Fibroblast of skin of left biceps (primary cell): Measurements from ENCODE around the gene ITPRID2.

Experiments
- DNase-seq, 2 experiments: peaks; one replicate each; pipeline ENCODE4 v3.0.0-alpha.2; 2013; ENCODE audit warnings: low read depth in 2 of 2

Gene ITPRID2

DNA sequence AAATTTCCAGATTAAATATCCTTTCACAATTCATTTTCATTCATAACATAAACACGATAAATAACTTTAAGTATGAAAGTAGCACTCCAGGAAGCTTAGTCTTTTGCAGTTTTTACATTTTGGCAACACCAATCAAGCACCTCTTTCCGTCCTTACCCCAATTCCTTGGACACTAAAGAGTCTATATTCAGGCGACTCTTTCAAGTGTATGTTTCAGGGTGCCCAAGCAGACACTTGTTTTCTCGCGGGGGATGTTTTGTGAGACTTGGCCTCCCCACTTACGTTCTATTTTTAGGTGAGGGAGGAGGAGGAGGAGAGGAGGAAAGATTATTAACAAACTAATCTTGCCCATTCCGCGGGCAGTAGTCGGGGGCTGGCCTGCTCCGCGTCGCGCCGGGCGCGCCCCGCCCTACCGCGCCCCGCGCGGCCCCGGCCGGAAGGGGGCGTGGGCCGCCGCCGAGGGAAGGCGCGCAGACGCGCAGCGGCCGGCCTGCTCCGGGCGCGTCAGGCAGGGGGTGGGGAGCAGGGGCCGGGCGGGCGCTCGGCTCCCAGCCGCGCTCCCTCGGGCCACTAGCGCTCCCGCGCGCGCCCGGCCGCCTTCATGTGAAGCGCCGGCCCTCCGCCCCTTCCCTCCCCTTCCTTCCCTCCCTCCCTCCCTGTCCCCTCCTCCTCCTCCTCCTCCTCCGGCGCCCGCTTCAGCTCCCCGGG lies at the start of gene ITPRID2:
Gene ITPRID2, plus strand, starts transcription at position 473 of the 708 bp plus-strand sequence. CDS start 337 bp downstream, outside the sequence.
- peak; percentile 52 to 61 for DNase-seq

DNA sequence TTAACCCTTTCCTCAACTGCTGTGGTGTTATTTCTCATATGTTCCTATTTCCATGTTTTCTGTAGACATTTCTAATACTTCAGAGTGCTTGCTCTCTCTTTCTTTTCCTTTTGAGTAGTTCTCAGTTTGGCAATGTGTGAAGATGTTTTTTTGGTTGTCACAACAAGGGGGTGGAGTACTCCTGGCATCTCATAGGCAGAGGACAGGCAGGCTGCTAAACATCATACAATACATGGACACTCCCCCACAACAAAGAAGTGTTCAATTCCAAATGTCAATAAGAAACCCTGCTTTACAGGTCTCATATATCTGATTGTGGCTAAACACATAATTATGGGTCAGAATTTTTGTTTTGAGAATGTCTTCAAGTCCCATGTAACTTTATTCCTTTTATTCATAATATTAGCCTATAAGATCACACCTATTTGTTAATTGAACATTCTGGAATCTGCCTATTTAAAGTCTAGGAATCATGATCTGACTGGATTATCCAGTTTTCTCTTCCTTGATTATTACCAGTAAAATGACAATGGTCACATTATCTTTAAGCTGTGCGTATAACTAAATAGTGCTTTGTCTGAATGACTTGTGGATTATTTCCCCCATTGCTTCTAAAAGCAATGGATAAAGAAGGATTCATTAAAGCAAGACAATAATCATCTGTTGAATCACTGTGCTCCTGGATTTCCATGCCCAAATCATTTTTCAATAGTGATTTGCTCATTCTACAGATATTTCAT lies 46.8 kb upstream of the ITPRID2 start:
- DNase-seq = no peak

DNA sequence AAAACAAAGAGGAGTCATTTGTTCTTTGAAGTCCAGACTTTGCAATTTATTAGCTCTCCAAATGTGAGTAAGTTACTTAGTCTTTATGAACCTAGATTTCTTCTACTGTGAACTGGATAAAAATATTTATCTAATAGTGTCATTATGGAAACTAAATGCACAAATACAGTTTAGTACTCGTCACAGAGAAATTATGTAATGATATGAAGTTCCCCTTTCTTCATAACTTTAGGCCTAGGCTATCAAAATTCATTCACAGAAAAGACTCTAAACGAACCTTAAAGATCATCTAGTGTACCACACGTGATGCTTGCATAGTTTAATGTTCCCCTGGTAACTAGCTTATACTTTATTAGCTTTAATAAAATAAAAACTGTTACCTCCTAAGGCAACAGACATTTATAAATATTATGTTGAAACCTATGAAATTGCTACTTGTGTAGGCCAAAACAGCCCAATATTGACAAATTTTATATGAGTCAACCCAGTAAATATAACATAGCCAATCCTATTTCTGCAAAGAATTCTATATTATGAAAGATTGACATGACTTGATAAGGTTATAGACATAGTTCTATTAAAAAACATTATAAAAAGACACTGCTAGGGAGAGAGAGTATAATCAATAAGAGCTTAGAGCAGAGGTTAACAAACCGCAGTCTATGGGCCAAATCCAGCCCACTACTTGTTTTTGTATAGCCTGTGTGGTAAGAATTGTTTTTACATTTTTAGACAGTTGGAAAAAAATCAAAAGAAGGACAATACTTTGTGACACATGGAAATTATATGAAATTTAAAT lies 44.9 kb upstream of the ITPRID2 start:
- no peak for DNase-seq

DNA sequence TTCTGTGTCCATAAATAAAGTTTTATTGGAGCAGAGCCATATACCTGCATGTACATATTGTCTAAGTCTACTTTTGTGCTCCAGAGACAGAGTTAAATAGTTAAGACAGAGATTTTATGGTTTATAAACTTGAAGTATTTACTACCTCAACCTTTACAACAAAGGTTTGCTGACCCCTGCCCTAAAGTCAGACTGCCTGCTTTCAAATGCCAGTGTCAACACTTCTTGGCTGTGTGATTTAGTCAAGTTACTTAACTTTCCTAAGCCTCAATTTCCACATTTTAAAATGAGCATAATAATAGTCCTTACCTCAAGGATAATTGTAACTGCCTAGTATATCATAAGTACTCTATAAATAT lies 44.4 kb upstream of the ITPRID2 start:
- DNase-seq = no peak

DNA sequence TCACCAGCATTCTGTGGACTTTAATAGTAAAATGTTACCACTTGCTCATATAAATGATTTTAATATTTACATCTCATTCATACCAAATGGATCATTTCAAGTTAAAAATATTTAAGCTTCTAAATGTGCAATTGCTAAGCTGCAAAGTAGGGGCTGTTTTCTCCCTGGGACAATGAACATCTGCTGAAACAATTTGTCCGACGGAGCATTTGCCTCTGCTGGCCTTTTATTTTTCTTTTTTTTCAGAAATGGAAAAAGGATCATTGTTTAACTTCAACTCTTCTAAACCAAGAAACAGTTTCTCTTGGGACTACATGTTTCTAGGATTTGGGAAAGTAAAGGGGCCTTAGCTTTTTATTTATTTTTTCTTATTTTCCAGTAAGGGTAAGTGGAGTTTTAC lies 43.8 kb upstream of the ITPRID2 start:
- no peak for DNase-seq

DNA sequence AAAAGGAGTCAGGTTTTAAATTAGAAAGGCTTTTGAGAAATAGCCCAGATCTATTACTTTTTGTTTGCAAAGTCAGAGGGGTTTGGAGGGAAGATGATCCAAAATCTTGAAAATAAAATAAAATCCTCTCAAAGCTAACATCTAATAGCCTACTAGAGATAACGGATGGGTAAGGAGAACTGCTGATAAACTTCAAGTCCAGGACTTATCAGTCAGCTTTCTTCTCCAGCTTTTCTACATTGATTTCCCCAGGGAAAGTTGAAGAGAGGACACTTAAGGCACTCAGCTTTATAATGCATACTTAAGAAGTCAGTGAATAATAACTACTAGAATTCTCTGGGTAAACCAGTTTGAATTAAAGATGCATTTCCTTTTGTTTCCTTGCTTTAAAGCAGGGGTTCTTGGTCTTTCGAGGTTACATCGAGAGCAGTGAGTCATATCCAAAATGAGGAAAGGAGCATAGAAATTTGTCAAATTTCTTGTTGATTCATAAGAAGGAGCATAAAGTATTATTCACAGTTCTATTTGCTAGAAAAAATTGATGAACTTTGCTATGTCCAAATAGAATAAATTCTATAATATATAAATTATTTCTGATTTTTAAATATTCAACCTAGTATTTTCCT lies 43.2 kb upstream of the ITPRID2 start:
- no peak for DNase-seq

DNA sequence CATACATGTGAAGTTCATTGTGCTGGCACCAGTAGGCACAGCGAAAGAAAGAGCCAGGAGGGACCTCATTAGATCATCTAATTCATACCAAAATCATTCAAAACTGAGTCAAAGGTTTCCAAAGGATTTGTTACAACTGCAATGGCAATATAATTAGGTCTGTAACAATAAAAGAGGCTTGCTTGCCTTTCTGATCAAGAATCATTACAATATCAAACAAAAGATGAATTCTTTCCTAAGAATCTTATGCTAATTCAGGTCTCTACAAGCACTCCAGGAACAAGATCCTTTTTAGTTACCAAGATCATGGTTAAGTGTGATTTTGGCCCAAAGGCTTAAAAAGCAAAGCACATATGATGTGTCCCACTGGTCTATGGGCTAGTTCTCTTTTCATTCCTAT lies 41.9 kb upstream of the ITPRID2 start:
- DNase-seq = no peak

DNA sequence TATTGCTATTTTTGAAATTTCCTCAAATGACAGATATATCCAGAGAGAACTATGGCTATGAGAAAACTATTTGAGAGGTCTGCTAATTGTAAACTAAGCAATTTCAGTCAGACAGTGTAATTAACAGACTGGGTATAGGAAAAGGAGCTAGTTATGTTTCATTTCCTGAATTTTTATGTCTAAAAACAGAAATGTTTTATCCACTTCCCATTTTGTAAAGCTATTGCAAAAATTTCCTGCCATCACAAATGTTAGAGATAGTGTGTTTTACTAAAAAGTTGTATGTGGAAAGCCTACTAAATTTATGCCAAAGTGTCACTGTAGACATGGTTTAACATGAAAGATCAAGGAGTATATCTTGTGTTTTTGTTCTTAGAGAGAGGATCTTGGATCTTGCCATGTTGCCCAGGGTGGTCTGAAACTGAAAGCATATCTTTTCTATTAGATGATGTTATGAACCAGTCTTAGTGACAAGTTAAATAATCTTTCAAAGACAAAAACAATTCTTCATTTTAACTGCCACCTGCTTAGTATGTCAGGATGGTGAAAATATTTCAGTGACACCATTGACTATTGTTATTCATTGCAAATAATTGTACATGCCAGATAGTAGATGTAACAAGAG lies 40.5 kb upstream of the ITPRID2 start:
- no peak for DNase-seq

DNA sequence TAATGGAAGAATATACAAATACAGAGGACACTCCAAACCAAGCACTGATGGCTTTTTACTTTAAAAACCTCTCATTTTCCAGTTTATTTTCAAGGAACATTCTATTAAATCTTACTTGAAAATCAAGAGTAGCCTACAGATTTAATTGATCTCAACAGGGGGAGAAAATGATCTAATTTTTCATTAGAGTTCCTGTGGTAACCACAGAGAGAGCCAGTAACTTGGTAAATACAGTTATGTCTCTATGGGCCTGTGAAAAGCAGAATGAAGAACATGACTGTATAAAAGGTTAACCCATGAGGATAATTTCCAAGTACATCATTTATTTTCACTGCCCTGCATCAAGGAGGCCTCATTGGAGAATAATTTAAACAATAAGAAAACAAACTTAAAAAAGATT lies 39.8 kb upstream of the ITPRID2 start:
- DNase-seq = no peak

DNA sequence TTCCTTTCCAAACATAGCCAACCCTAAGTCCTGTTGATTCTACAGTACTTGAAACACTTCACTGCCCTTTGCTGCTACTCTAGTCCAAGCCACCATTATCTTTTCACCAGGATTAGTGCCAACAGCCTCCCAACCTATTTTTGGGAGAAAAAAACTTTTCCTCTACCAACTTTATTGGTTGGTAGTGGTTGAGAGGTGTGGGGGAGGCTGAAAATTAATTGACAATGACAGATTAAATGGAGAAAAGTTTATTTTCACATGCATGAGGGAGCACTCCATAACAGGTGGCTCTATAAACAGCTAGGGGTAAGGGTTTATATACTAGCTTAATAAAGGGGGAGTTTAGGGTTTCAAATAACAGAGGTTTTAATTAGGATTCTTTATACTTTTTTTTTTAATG lies 37.8 kb upstream of the ITPRID2 start:
- no peak for DNase-seq

DNA sequence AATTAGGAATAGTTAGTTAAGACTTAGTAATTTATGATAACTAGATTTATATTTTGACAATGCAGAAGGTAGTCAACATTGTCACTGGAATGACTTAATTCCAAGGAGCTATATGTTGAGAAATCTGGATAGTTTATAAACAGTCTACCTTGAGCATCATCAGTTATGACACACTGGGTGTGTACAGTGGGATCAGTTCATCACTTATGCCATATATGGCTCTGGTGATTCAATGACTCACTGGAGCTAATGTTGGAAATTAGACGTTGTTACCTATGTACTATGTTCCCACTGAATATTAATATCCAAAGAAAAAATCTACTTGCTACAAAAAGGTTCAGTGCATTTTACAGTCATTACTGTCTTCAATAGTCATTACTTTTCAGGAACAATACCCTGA lies 34.0 kb upstream of the ITPRID2 start:
- no peak for DNase-seq

DNA sequence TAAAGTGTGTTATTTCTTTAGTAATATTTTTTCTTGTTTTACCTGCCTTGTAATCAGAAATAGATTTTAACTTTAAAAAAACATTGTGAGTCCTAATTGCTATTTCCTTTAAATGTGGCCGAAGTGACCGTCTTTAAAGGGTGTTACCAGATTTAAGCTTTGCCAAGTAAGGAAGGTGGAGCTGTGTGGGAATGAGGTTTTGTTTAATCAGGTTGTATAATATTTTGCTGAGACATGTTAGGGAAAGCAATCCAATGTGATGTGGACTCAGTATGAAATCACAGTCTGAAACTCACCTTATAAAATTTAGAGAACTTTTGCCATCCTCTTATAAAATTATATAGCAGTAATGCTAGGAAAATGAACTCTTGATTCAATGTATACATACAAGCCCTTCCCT lies 32.9 kb upstream of the ITPRID2 start:
- DNase-seq = no peak

DNA sequence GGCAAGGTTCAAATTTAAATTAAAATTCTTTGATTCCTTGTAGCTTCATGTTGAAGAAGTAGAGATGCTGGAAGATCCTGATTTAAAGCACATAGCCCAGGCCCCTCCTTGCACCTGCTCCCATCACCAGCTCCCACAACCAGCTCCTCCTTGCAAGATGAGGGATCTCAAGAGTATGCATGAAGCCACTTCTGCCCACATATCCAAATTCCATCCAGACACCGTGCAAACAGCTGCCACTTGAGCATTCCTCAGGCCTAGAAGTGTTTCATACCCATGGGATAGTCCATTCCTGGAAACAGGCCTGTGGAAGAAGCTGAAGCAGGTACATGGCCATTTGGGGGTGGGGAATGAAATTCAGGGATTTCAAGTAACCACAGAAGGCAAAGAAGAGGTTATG lies 32.4 kb upstream of the ITPRID2 start:
- no peak for DNase-seq

DNA sequence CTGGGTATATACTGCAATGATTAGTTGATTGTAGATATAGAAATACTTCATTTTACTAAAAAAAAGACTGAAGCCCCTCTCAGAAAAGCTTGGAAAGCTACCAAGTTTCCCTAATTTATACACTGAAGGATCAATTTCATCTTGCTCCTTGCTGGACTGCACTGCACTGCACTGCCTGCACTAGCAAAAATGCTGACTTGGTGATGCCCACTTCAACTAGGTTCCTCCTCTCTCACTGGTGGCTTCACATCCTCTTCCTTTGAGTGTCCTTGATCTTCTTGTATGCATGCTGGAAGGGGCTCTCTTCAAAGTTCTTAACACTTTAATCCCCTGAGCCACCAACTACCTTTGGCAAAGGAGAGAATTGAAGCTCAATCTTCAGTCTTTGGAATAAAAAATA lies 31.7 kb upstream of the ITPRID2 start:
- no peak for DNase-seq

DNA sequence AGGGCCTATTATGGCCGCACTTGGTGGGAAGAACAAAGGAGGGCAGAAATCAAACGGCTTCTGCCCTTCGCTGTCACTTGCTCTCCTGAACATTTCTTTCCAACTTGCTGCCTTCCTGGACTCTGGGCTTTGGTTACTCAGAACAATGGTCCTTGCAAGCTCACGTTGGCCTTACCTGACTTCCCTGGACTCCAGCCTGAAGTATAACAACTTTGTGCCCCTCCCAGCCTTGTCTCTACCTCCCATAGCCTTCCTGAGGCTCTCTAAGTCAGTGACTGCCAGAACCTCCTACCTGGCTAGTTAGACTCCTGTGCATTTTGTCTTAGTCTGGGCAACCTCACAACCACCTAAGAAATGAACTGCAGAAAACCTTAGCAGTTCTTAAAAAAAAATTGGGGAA lies 30.2 kb upstream of the ITPRID2 start:
- no peak for DNase-seq

DNA sequence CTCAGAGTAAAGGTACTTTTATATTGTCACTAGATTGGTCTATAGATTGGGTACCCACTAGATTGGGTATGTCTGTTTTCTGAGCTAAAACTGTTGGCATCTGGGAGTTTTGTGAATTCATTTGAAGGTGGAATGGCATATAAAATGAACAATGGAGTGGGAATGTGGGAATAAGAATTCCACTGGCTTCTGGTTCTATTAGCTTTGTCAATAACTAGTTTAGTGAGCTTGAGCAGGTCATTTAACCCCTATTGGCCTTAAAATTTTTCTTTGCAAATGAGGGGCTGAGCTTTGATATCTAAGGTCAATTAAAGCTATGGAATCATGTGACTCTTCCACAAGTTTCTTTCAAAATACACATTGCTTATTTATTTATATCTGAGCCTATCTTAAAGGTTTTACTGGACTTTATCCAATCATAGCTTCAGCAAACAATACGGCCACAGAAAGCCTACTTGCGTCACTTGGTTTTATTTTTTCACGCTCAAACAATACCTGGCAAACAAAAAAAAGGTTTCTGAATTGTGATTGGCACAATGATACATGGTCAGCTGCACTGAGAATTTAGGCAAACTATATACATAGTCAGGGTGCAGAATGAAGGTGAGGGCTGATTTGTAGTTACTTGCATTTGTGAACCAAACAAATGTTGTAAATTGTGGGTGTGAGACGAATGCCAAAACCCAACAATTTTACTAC lies 28.8 kb upstream of the ITPRID2 start:
- no peak for DNase-seq

DNA sequence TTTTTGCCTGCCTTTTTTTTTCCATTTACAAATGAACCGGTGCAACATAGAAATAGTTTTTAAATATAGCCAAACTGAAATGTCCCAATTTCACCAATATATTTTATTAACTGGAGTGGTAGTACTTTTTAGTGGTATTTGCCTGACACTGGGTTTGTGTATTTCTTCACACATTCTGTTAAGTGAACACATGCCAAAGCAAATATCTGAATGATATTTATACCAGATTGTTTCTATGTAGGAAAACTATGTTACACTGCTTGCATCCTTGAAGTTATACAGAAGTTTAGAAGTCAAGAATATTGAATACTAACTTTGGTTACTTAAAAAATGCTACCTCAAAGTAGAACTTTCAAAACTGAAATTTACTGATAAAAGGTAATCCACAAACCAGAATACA lies 19.4 kb upstream of the ITPRID2 start:
- DNase-seq = no peak

DNA sequence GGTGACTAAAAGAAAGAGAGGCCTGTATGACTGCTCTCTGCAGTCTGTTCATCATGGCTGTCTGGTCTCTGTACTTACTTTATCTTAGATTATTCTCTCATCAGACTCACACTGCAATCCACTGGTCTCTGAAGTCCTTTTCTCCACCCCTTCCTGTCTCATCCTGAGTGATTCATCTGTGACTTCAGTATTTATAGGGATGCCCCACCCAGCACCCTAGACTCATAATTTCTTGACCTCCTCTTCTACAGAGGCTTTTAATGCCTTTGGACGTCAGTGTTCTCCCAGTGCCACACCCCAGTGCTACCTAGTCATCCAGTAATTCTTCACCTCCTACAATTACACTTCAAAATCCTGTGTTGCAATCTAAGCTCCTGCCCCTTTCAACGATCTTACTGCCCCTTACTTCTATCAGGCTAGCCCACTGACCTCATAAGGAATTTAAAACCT lies 14.9 kb upstream of the ITPRID2 start:
- DNase-seq = no peak

DNA sequence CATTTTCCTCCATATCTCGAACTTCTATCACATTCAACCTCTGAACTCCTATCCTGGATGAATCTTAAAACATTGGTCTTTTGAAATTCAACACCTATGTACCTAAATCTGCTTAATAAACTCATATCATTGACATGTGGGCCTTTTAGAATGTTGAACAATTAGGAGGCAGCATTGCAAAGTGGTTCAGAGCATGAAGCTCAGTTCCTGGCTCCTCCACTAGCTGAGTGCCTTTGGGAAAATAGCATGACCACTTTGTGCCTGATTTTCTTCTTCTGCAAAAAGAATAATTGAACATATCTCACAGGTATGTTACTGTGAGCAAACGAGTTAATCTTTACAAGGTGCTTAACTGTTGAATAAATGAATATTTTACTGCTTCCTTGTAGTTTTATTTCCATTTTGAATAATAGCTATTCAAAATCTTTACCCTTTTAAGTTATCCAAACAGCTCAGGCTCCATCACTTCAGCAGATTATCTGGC lies 14.3 kb upstream of the ITPRID2 start:
- DNase-seq = no peak

DNA sequence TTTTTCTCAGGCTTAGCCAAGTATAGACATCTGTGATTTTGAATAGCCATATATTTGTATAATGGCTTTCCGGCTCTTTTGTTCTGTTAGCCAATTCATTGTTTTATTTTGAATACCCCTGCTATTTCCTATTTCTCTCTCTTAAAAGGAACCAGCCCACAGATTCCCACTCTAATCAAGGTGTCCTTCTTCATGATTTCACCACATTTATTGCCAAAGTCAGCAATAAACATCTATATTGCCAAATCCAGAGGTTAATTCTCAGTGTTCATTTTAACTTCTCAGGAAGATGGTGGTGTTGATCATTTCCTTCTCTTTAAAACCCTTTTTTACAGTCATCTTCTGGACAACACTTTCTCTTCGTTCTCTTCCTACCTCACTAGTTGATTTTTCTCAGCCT lies 13.1 kb upstream of the ITPRID2 start:
- DNase-seq = no peak

DNA sequence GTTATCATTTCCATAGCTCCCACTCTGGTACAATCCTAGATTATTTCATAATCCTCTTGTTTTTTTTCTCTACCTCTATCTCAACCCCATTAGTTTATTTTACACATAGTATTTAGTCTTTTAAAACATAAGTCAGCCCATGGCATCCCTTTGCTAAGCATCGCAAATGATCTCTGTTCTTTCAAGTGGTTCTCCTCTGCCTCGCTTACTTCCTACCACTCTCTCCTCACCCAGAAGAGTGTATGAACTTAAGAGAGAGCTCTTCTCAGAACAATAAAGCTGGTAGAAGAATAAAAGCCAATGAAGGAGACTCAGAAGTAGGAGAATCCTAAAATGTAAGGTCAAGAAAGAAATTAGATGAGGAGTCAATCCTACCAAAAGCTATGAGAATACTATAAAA lies 12.2 kb upstream of the ITPRID2 start:
- DNase-seq = no peak
